SH-SY5Y (cell line): ENCODE data around the gene CADPS2.

Experiments used
- GATA2 ChIP-seq: IDR thresholded peaks from 2 replicates; pipeline ENCODE4 v1.6.1; 2011; ENCODE audit warnings: mild to moderate bottlenecking, low read depth, low read length
- GATA3 ChIP-seq: IDR thresholded peaks from 2 replicates; pipeline ENCODE4 v1.6.1; 2011; ENCODE audit warnings: low read depth, mild to moderate bottlenecking, low read length, moderate library complexity

GRCh38 chr7:122525355-122525754 is 360.9 kb downstream of the CADPS2 start:
- TF ChIP-seq GATA2 (no peak), GATA3 (no peak)
